HUES48 (cell line): Measurements from ENCODE around the gene MT1A.

Source experiments
- H3K27ac ChIP-seq: one replicate; pipeline ENCODE4 v1.7.0; 2013; ENCODE audit warnings: low read depth, low read length, inconsistent platforms
- H3K27me3 ChIP-seq: 2 replicates; pipeline ENCODE4 v1.6.1; 2013; ENCODE audit warnings: mild to moderate bottlenecking, low read length; ENCODE audit not compliant: control insufficient read depth, insufficient read depth
- H3K36me3 ChIP-seq: 2 replicates; pipeline ENCODE4 v1.6.1; 2013; ENCODE audit warnings: low read length; ENCODE audit not compliant: control insufficient read depth, insufficient read depth
- H3K4me1 ChIP-seq: 2 replicates; pipeline ENCODE4 v1.6.1; 2013; ENCODE audit warnings: mild to moderate bottlenecking, low read length; ENCODE audit not compliant: control insufficient read depth, insufficient read depth
- H3K4me3 ChIP-seq: 2 replicates; pipeline ENCODE4 v1.5.1; 2013; ENCODE audit warnings: mild to moderate bottlenecking, low read depth, low read length
- H3K9ac ChIP-seq: 2 replicates; pipeline ENCODE4 v1.6.1; 2013; ENCODE audit warnings: mild to moderate bottlenecking, low read depth, low read length, moderate library complexity
- H3K9me3 ChIP-seq: 2 replicates; pipeline ENCODE4 v1.6.1; 2013; ENCODE audit warnings: low read length; ENCODE audit not compliant: control insufficient read depth, insufficient read depth

MT1A gene

GRCh38 chr16:56605475-56605874, 33.0 kb upstream of the MT1A start:
- Histone ChIP-seq H3K9ac (no peak overlapping the region), H3K4me3 (no peak overlapping the region), H3K27ac (no peak overlapping the region), H3K27me3 (peaks cover 67% of the 10 kb centered on the region), H3K4me1 (peaks cover 32% of the 10 kb centered on the region), H3K9me3 (no peaks in the 10 kb centered on the region), H3K36me3 (no peaks in the 10 kb centered on the region)

- H3K9me3 ChIP-seq, result no peaks in the 10 kb centered on the region
- no peak overlapping the region for H3K4me3 ChIP-seq
- H3K27me3 ChIP-seq, result peaks cover 72% of the 10 kb centered on the region
- H3K9ac ChIP-seq, result no peak overlapping the region
- peaks cover 32% of the 10 kb centered on the region for H3K4me1 ChIP-seq
- no peaks in the 10 kb centered on the region for H3K36me3 ChIP-seq
- no peak overlapping the region for H3K27ac ChIP-seq
Measured at GRCh38 chr16:56606071-56606475, 32.4 kb upstream of the MT1A start.

- Histone ChIP-seq H3K9me3 (no peaks in the 10 kb centered on the region), H3K36me3 (no peaks in the 10 kb centered on the region), H3K27ac (no peak overlapping the region), H3K9ac (no peak overlapping the region), H3K27me3 (peaks cover 73% of the 10 kb centered on the region), H3K4me1 (peaks cover 32% of the 10 kb centered on the region), H3K4me3 (no peak overlapping the region)
Measured at GRCh38 chr16:56606476-56607108, 31.9 kb upstream of the MT1A start.

- Histone ChIP-seq H3K27ac (no peak overlapping the region), H3K9me3 (no peaks in the 10 kb centered on the region), H3K27me3 (peaks cover 74% of the 10 kb centered on the region), H3K36me3 (no peaks in the 10 kb centered on the region), H3K4me1 (peaks cover 32% of the 10 kb centered on the region), H3K9ac (no peak overlapping the region), H3K4me3 (no peak overlapping the region)
Measured at GRCh38 chr16:56607109-56607618, 31.3 kb upstream of the MT1A start.

GRCh38 chr16:56607675-56608042, 30.8 kb upstream of the MT1A start:
- no peaks in the 10 kb centered on the region for H3K36me3 ChIP-seq
- H3K9ac ChIP-seq, result no peak overlapping the region
- H3K4me1 ChIP-seq, result peaks cover 32% of the 10 kb centered on the region
- 0 out of 2 replicates have a peak overlapping the region, but pooled peaks have one; percentile 65 for H3K4me3 ChIP-seq
- H3K27me3 ChIP-seq, result peaks cover 77% of the 10 kb centered on the region
- no peaks in the 10 kb centered on the region for H3K9me3 ChIP-seq
- no peak overlapping the region for H3K27ac ChIP-seq

- peaks cover 79% of the 10 kb centered on the region for H3K27me3 ChIP-seq
- H3K27ac ChIP-seq, result no peak within 1 kb of the TSS
- peak within 1 kb of the TSS; percentile 65 for H3K4me3 ChIP-seq
- no peak within 1 kb of the TSS; the same call in 1 of the 2 replicates for H3K9ac ChIP-seq
- peaks cover 32% of the 10 kb centered on the region for H3K4me1 ChIP-seq
- H3K36me3 ChIP-seq, result no peaks in the 10 kb centered on the region
- H3K9me3 ChIP-seq, result no peaks in the 10 kb centered on the region
Measured at GRCh38 chr16:56608043-56608875, 30.2 kb upstream of the MT1A start, which contains the start of gene MT2A. MT2A (plus strand) TSS chr16:56608584; CDS start chr16:56608656, 72 bp downstream.

GRCh38 chr16:56608876-56609462, 29.5 kb upstream of the MT1A start:
- peak overlapping the region; percentile 65 for H3K4me3 ChIP-seq
- H3K36me3 ChIP-seq, result no peaks in the 10 kb centered on the region
- no peak overlapping the region for H3K27ac ChIP-seq
- no peaks in the 10 kb centered on the region for H3K9me3 ChIP-seq
- H3K9ac ChIP-seq, result no peak overlapping the region
- peaks cover 86% of the 10 kb centered on the region for H3K27me3 ChIP-seq
- H3K4me1 ChIP-seq, result peaks cover 32% of the 10 kb centered on the region

GRCh38 chr16:56609463-56609921, 29.0 kb upstream of the MT1A start:
- Histone ChIP-seq H3K36me3 (no peaks in the 10 kb centered on the region), H3K4me1 (peaks cover 32% of the 10 kb centered on the region), H3K4me3 (peak overlapping the region; percentile 65; the same call in 1 of the 2 replicates), H3K27ac (no peak overlapping the region), H3K9me3 (no peaks in the 10 kb centered on the region), H3K27me3 (peaks cover 92% of the 10 kb centered on the region), H3K9ac (no peak overlapping the region)

- no peak overlapping the region for H3K4me3 ChIP-seq
- H3K27me3 ChIP-seq, result peaks cover 94% of the 10 kb centered on the region
- no peaks in the 10 kb centered on the region for H3K36me3 ChIP-seq
- H3K9ac ChIP-seq, result no peak overlapping the region
- peak overlapping the region; percentile 4 for H3K27ac ChIP-seq
- no peaks in the 10 kb centered on the region for H3K9me3 ChIP-seq
- H3K4me1 ChIP-seq, result peaks cover 32% of the 10 kb centered on the region
Measured at GRCh38 chr16:56610017-56610608, 28.4 kb upstream of the MT1A start.

- Histone ChIP-seq H3K9me3 (no peaks in the 10 kb centered on the region), H3K27ac (no peak overlapping the region), H3K36me3 (no peaks in the 10 kb centered on the region), H3K4me1 (peaks cover 32% of the 10 kb centered on the region), H3K4me3 (no peak overlapping the region), H3K9ac (no peak overlapping the region), H3K27me3 (peaks cover 95% of the 10 kb centered on the region)
Measured at GRCh38 chr16:56610609-56611111, 27.8 kb upstream of the MT1A start.
